HUES48 (cell line): ENCODE results near the gene C1orf226.
"Not testable (repeated sequence)": the region's sequence is repeated elsewhere in the genome, so short reads cannot be mapped to it uniquely, and the experiment has no call there.

Experiments used
- H3K27ac ChIP-seq: one replicate; pipeline ENCODE4 v1.7.0; 2013; ENCODE audit warnings: low read depth, low read length, inconsistent platforms
- H3K27me3 ChIP-seq: 2 replicates; pipeline ENCODE4 v1.6.1; 2013; ENCODE audit warnings: mild to moderate bottlenecking, low read length; ENCODE audit not compliant: control insufficient read depth, insufficient read depth
- H3K36me3 ChIP-seq: 2 replicates; pipeline ENCODE4 v1.6.1; 2013; ENCODE audit warnings: low read length; ENCODE audit not compliant: control insufficient read depth, insufficient read depth
- H3K4me1 ChIP-seq: 2 replicates; pipeline ENCODE4 v1.6.1; 2013; ENCODE audit warnings: mild to moderate bottlenecking, low read length; ENCODE audit not compliant: control insufficient read depth, insufficient read depth
- H3K4me3 ChIP-seq: 2 replicates; pipeline ENCODE4 v1.5.1; 2013; ENCODE audit warnings: mild to moderate bottlenecking, low read depth, low read length
- H3K9ac ChIP-seq: 2 replicates; pipeline ENCODE4 v1.6.1; 2013; ENCODE audit warnings: mild to moderate bottlenecking, low read depth, low read length, moderate library complexity
- H3K9me3 ChIP-seq: 2 replicates; pipeline ENCODE4 v1.6.1; 2013; ENCODE audit warnings: low read length; ENCODE audit not compliant: control insufficient read depth, insufficient read depth

The C1orf226 gene

GRCh38 chr1:162381383-162381782 lies at the start of gene C1orf226:
C1orf226 (plus strand) TSS chr1:162381728; CDS start chr1:162381902, 174 bp downstream.
- Histone ChIP-seq H3K4me1 (no peaks in the 10 kb centered on the region), H3K27me3 (no peaks in the 10 kb centered on the region), H3K9ac (no peak within 1 kb of the TSS), H3K9me3 (no peaks in the 10 kb centered on the region), H3K27ac (no peak within 1 kb of the TSS), H3K36me3 (peaks cover 7% of the 10 kb centered on the region; the same call in 1 of the 2 replicates), H3K4me3 (no peak within 1 kb of the TSS)

GRCh38 chr1:162333991-162334390 lies 47.5 kb upstream of the C1orf226 start:
- no peaks in the 10 kb centered on the region for H3K36me3 ChIP-seq
- H3K4me1 ChIP-seq = peaks cover 10% of the 10 kb centered on the region
- no peak overlapping the region for H3K27ac ChIP-seq
- no peak overlapping the region for H3K4me3 ChIP-seq
- no peak overlapping the region for H3K9ac ChIP-seq
- H3K27me3 ChIP-seq = no peaks in the 10 kb centered on the region
- no peaks in the 10 kb centered on the region for H3K9me3 ChIP-seq

GRCh38 chr1:162335126-162335525 lies 46.4 kb upstream of the C1orf226 start:
- Histone ChIP-seq H3K27me3 (no peaks in the 10 kb centered on the region), H3K36me3 (no peaks in the 10 kb centered on the region)

GRCh38 chr1:162336621-162337285 lies 44.8 kb upstream of the C1orf226 start:
- Histone ChIP-seq H3K27ac (no peak overlapping the region), H3K4me1 (peaks cover 10% of the 10 kb centered on the region), H3K9me3 (no peaks in the 10 kb centered on the region), H3K36me3 (no peaks in the 10 kb centered on the region), H3K4me3 (no peak overlapping the region), H3K27me3 (no peaks in the 10 kb centered on the region), H3K9ac (no peak overlapping the region)

More at GRCh38 chr1:162335126-162335525, 46.4 kb upstream of the C1orf226 start:
- Histone ChIP-seq H3K9ac (no peak overlapping the region), H3K9me3 (no peaks in the 10 kb centered on the region), H3K4me1 (peaks cover 10% of the 10 kb centered on the region), H3K4me3 (no peak overlapping the region), H3K27ac (no peak overlapping the region)

GRCh38 chr1:162342452-162342983 lies 39.0 kb upstream of the C1orf226 start:
- Histone ChIP-seq H3K27me3 (no peaks in the 10 kb centered on the region), H3K4me1 (no peaks in the 10 kb centered on the region), H3K27ac (no peak overlapping the region)

GRCh38 chr1:162343470-162343869 lies 38.1 kb upstream of the C1orf226 start:
- Histone ChIP-seq H3K4me1 (no peaks in the 10 kb centered on the region), H3K4me3 (no peak overlapping the region), H3K9me3 (no peaks in the 10 kb centered on the region), H3K9ac (no peak overlapping the region), H3K36me3 (no peaks in the 10 kb centered on the region), H3K27me3 (no peaks in the 10 kb centered on the region), H3K27ac (no peak overlapping the region)

More at GRCh38 chr1:162342452-162342983, 39.0 kb upstream of the C1orf226 start:
- Histone ChIP-seq H3K9me3 (no peaks in the 10 kb centered on the region), H3K9ac (no peak overlapping the region), H3K4me3 (no peak overlapping the region), H3K36me3 (no peaks in the 10 kb centered on the region)

GRCh38 chr1:162347281-162347680 lies 34.2 kb upstream of the C1orf226 start:
- Histone ChIP-seq H3K9ac (no peak overlapping the region), H3K4me3 (no peak overlapping the region), H3K9me3 (no peaks in the 10 kb centered on the region), H3K27me3 (no peaks in the 10 kb centered on the region), H3K27ac (no peak overlapping the region), H3K36me3 (no peaks in the 10 kb centered on the region), H3K4me1 (no peaks in the 10 kb centered on the region)

GRCh38 chr1:162349635-162350330 lies 31.7 kb upstream of the C1orf226 start:
- Histone ChIP-seq H3K36me3 (no peaks in the 10 kb centered on the region), H3K9me3 (no peaks in the 10 kb centered on the region), H3K9ac (no peak overlapping the region), H3K27ac (no peak overlapping the region), H3K4me3 (no peak overlapping the region), H3K4me1 (peaks cover 8% of the 10 kb centered on the region), H3K27me3 (no peaks in the 10 kb centered on the region)

GRCh38 chr1:162351246-162351842 lies 30.2 kb upstream of the C1orf226 start:
- no peak overlapping the region for H3K9ac ChIP-seq
- no peaks in the 10 kb centered on the region for H3K9me3 ChIP-seq
- peaks cover 10% of the 10 kb centered on the region; the same call in 1 of the 2 replicates for H3K36me3 ChIP-seq
- H3K27ac ChIP-seq = no peak overlapping the region
- H3K27me3 ChIP-seq = no peaks in the 10 kb centered on the region
- H3K4me3 ChIP-seq = no peak overlapping the region
- peaks cover 8% of the 10 kb centered on the region for H3K4me1 ChIP-seq

- not testable (repeated sequence) for H3K4me3 ChIP-seq, H3K27me3 ChIP-seq, H3K9me3 ChIP-seq, H3K27ac ChIP-seq, H3K4me1 ChIP-seq, H3K9ac ChIP-seq
- H3K36me3 ChIP-seq = peaks cover 10% of the 10 kb centered on the region; the same call in 1 of the 2 replicates
These were observed 29.7 kb upstream of the C1orf226 start for GRCh38 chr1:162351874-162352273.

GRCh38 chr1:162353078-162353477 lies 28.4 kb upstream of the C1orf226 start:
- Histone ChIP-seq H3K4me3 (no peak overlapping the region), H3K36me3 (peaks cover 10% of the 10 kb centered on the region; the same call in 1 of the 2 replicates), H3K9ac (no peak overlapping the region), H3K27ac (no peak overlapping the region), H3K4me1 (peaks cover 8% of the 10 kb centered on the region), H3K9me3 (no peaks in the 10 kb centered on the region), H3K27me3 (no peaks in the 10 kb centered on the region)
